C4-2B (cell line): Measurements from ENCODE around the gene NKD1.

ENCODE experiments used
- ZFX ChIP-seq: fragments of 450-650 bp; IDR thresholded peaks from 2 replicates; pipeline ENCODE4 v1.6.1; 2017
- TF ChIP-seq, protein P1 (sequence below): fragments of 450-650 bp; conservative IDR thresholded peaks from 2 replicates; pipeline ENCODE4 v1.5.1; 2017; ENCODE audit warnings: mild to moderate bottlenecking

DNA sequence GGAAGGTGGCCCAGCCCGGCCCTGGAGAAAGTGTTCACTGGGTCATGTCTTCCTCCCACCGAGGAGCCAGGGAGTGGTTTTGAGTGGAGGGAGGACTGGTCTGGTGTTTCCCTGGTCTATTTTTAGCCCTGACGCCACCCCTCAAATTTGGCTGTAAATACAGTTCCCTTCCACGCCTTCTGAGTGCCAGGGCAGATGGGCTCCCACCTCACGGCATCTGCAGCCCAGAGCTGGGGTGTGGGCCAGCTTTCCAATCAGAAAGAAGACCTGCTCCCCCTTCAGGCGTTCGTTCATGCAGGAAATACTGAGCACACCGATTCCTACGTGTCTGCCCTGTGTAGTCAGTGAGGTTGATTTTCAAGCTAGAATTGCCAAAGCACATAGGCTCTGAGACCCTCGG, 79.2 kb downstream of the NKD1 start:
- TF ChIP-seq, protein P1, sequence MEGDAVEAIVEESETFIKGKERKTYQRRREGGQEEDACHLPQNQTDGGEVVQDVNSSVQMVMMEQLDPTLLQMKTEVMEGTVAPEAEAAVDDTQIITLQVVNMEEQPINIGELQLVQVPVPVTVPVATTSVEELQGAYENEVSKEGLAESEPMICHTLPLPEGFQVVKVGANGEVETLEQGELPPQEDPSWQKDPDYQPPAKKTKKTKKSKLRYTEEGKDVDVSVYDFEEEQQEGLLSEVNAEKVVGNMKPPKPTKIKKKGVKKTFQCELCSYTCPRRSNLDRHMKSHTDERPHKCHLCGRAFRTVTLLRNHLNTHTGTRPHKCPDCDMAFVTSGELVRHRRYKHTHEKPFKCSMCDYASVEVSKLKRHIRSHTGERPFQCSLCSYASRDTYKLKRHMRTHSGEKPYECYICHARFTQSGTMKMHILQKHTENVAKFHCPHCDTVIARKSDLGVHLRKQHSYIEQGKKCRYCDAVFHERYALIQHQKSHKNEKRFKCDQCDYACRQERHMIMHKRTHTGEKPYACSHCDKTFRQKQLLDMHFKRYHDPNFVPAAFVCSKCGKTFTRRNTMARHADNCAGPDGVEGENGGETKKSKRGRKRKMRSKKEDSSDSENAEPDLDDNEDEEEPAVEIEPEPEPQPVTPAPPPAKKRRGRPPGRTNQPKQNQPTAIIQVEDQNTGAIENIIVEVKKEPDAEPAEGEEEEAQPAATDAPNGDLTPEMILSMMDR: no peak
- no peak for TF ChIP-seq ZFX
